ENCODE measurements around the gene IL31RA. TPM values are rescaled to one million over a fixed set of nuclear protein-coding genes. Genes with fewer than 3 reads are reported as not detected.
A peak's percentile ranks its signal among the peaks of the same experiment; 100 is the strongest.

IL31RA gene
- total RNA-seq, 1 donor, result 0.43 TPM

GRCh38 chr5:55823151-55823796 lies 27.9 kb upstream of the IL31RA start:
- DNase-seq (ENCODE audit: low read depth), result no peak
- H3K4me3 ChIP-seq (ENCODE audit: low read depth, low read length), result no peak overlapping the region
- no peak for TF ChIP-seq CTCF (IDR thresholded peaks at IDR 0.05; ENCODE audit: insufficient read depth, low read depth, low read length)

- TF ChIP-seq CTCF (IDR thresholded peaks at IDR 0.05; ENCODE audit: insufficient read depth, low read depth, low read length), result no peak
- no peak for DNase-seq (ENCODE audit: low read depth)
- no peak overlapping the region for H3K4me3 ChIP-seq (ENCODE audit: low read depth, low read length)
Observed at GRCh38 chr5:55829956-55830355, 21.2 kb upstream of the IL31RA start.

- no peak for TF ChIP-seq CTCF (IDR thresholded peaks at IDR 0.05; ENCODE audit: insufficient read depth, low read depth, low read length)
- no peak overlapping the region for H3K4me3 ChIP-seq (ENCODE audit: low read depth, low read length)
- no peak for DNase-seq (ENCODE audit: low read depth)
Observed at GRCh38 chr5:55832446-55832845, 18.7 kb upstream of the IL31RA start.

- no peak for TF ChIP-seq CTCF (IDR thresholded peaks at IDR 0.05; ENCODE audit: insufficient read depth, low read depth, low read length)
- H3K4me3 ChIP-seq (ENCODE audit: low read depth, low read length), result no peak overlapping the region
- peak; percentile 11 for DNase-seq (ENCODE audit: low read depth)
Observed at GRCh38 chr5:55836191-55836590, 15.0 kb upstream of the IL31RA start.

GRCh38 chr5:55841976-55842375 lies 9.2 kb upstream of the IL31RA start:
- DNase-seq (ENCODE audit: low read depth), result no peak
- no peak overlapping the region for H3K4me3 ChIP-seq (ENCODE audit: low read depth, low read length)
- no peak for TF ChIP-seq CTCF (IDR thresholded peaks at IDR 0.05; ENCODE audit: insufficient read depth, low read depth, low read length)

- no peak for TF ChIP-seq CTCF (IDR thresholded peaks at IDR 0.05; ENCODE audit: insufficient read depth, low read depth, low read length)
- peak; percentile 9 for DNase-seq (ENCODE audit: low read depth)
- H3K4me3 ChIP-seq (ENCODE audit: low read depth, low read length), result no peak overlapping the region
Observed at GRCh38 chr5:55847837-55848236, 3.3 kb upstream of the IL31RA start.

GRCh38 chr5:55848783-55849182 lies 2.4 kb upstream of the IL31RA start:
- DNase-seq (ENCODE audit: low read depth), result no peak
- no peak overlapping the region for H3K4me3 ChIP-seq (ENCODE audit: low read depth, low read length)
- TF ChIP-seq CTCF (IDR thresholded peaks at IDR 0.05; ENCODE audit: insufficient read depth, low read depth, low read length), result no peak
